Suprapubic skin (tissue), 3 donors: ENCODE results near the gene ZGRF1.

ENCODE experiments used
- POLR2AphosphoS5 ChIP-seq, 3 donors: sonication (generic); formaldehyde crosslinking; IDR thresholded peaks; one replicate each; pipeline ENCODE4 v1.6.1; 2017; ENCODE audit warnings: antibody characterized with exemption in 3 of 3
- TF ChIP-seq, protein P1 (sequence below), 2 donors: fragments of 200-600 bp in 1 of 2; fragments of 450-650 bp in 1 of 2; sonication (generic) in 1 of 2; IDR thresholded peaks; one replicate each; pipeline ENCODE4 v1.5.1; 2016 to 2019; ENCODE audit warnings: antibody characterized with exemption in 2 of 2, mild to moderate bottlenecking in 1 of 2, moderate library complexity in 1 of 2

DNA sequence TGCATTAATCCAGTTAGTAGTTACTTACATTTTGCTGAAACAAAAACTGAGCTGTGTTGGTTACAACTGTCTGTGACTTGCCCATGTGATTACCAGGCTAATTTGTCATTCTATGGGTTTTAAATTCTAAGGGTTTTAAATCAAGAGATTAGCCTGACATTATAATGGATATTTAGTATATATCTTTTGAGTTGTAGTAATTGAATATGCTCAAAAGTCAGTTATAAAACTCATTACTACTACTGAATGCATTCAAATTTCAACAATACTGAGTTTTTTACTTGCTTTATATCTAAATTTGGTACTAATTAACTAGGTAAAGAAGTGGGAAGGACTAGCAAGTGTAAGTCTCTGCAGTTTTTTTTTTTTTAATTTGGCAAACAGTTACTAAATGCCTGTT is 14.9 kb upstream of the ZGRF1 start:
- TF ChIP-seq, protein P1, sequence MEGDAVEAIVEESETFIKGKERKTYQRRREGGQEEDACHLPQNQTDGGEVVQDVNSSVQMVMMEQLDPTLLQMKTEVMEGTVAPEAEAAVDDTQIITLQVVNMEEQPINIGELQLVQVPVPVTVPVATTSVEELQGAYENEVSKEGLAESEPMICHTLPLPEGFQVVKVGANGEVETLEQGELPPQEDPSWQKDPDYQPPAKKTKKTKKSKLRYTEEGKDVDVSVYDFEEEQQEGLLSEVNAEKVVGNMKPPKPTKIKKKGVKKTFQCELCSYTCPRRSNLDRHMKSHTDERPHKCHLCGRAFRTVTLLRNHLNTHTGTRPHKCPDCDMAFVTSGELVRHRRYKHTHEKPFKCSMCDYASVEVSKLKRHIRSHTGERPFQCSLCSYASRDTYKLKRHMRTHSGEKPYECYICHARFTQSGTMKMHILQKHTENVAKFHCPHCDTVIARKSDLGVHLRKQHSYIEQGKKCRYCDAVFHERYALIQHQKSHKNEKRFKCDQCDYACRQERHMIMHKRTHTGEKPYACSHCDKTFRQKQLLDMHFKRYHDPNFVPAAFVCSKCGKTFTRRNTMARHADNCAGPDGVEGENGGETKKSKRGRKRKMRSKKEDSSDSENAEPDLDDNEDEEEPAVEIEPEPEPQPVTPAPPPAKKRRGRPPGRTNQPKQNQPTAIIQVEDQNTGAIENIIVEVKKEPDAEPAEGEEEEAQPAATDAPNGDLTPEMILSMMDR (IDR thresholded peaks at IDR 0.05): no peak
- no peak for TF ChIP-seq POLR2AphosphoS5 (IDR thresholded peaks at IDR 0.05)
